ENCODE data around the gene BBS2. TPM values are rescaled to one million over a fixed set of nuclear protein-coding genes. Genes with fewer than 3 reads are reported as not detected.
A peak's percentile ranks its signal among the peaks of the same experiment; 100 is the strongest.

The BBS2 gene
- total and polyA plus RNA-seq, 2 of the 13 experiments (the other 11 are each of a cell fraction or from before 2014, with no cell fraction given): 59.7 to 68.3 TPM

DNA sequence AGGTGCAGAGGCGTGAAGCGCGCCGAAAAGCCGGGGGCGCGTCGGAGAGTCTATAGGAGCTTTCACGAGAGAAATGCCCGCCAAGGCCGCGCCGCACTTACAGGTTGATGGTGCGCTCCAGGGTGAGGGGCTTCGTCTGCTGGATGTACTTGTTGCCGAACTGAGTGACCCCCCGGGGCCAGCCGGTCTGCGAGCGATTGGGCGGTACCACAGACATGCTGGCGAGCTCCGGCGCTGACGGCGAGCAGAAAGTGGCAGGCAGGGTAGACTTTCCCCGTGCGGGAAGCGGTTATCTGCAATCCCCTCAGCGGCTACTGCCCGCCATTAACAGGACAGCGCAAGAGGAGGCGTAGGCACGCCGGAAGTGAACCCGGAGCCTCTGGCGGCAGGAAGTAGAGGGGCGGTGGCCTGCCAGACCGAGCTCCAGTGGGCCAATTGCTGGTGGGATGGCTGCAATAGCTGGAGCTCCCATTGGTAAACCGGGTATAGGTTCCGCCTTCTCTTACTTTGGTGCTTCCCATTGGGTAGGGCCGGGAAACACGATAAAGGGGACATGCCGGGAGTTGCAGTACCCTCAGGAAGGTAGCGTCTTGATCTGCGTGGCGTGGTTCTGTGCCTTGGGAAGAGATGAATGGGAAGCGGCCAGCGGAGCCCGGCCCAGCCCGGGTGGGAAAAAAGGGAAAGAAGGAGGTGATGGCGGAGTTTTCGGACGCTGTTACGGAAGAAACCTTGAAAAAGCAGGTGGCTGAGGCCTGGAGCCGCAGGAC lies 68.7 kb downstream of the BBS2 start, which contains the start of the genes NUDT21 and OGFOD1 (continued):
- TF ChIP-seq ZFY (CRISPR knock-in tag; IDR thresholded peaks at IDR 0.05) (peak; percentile 92), GABPB1 (CRISPR knock-in tag; IDR thresholded peaks at IDR 0.05) (peak; percentile 99), ZNF652 (CRISPR knock-in tag; IDR thresholded peaks at IDR 0.05; ENCODE audit: borderline replicate concordance, low read depth) (no peak), NCOA1 (CRISPR knock-in tag; IDR thresholded peaks at IDR 0.05) (peak; percentile 70; the same call in 1 of the 2 replicates), CC2D1A (CRISPR knock-in tag; IDR thresholded peaks at IDR 0.05) (no peak), HOXA5 (CRISPR knock-in tag; IDR thresholded peaks at IDR 0.05) (peak; percentile 67), ZNF563 (CRISPR knock-in tag; IDR thresholded peaks at IDR 0.05) (peak; percentile 81; the same call in 1 of the 2 replicates), ZNF124 (CRISPR knock-in tag; IDR thresholded peaks at IDR 0.05) (no peak), PPARG (CRISPR knock-in tag; conservative IDR thresholded peaks at IDR 0.05) (no peak; the same call in 1 of the 2 replicates), HNRNPK (IDR thresholded peaks at IDR 0.05; ENCODE audit: low read depth, low read length, poor library complexity, severe bottlenecking) (no peak), ATF1 (CRISPR knock-in tag; IDR thresholded peaks at IDR 0.05) (peak; percentile 87), ZNF549 (CRISPR knock-in tag; IDR thresholded peaks at IDR 0.05) (no peak), ZNF724P (CRISPR knock-in tag; IDR thresholded peaks at IDR 0.05; ENCODE audit: borderline replicate concordance) (no peak), ISL2 (CRISPR knock-in tag; IDR thresholded peaks at IDR 0.05) (no peak; the same call in 1 of the 2 replicates), PTBP1 (IDR thresholded peaks at IDR 0.05; ENCODE audit: low read depth, low read length, poor library complexity, severe bottlenecking) (no peak), ZNF816 (CRISPR knock-in tag; IDR thresholded peaks at IDR 0.05; ENCODE audit: borderline replicate concordance) (peak; percentile 100), HOXA3 (CRISPR knock-in tag; IDR thresholded peaks at IDR 0.05) (peak; percentile 89), MYNN (CRISPR knock-in tag; IDR thresholded peaks at IDR 0.05; ENCODE audit: low read depth) (no peak), EHMT2 (IDR thresholded peaks at IDR 0.05; ENCODE audit: borderline replicate concordance, low read depth, low read length) (peak; percentile 30; the same call in 1 of the 2 replicates)
- TF ChIP-seq, protein P1, sequence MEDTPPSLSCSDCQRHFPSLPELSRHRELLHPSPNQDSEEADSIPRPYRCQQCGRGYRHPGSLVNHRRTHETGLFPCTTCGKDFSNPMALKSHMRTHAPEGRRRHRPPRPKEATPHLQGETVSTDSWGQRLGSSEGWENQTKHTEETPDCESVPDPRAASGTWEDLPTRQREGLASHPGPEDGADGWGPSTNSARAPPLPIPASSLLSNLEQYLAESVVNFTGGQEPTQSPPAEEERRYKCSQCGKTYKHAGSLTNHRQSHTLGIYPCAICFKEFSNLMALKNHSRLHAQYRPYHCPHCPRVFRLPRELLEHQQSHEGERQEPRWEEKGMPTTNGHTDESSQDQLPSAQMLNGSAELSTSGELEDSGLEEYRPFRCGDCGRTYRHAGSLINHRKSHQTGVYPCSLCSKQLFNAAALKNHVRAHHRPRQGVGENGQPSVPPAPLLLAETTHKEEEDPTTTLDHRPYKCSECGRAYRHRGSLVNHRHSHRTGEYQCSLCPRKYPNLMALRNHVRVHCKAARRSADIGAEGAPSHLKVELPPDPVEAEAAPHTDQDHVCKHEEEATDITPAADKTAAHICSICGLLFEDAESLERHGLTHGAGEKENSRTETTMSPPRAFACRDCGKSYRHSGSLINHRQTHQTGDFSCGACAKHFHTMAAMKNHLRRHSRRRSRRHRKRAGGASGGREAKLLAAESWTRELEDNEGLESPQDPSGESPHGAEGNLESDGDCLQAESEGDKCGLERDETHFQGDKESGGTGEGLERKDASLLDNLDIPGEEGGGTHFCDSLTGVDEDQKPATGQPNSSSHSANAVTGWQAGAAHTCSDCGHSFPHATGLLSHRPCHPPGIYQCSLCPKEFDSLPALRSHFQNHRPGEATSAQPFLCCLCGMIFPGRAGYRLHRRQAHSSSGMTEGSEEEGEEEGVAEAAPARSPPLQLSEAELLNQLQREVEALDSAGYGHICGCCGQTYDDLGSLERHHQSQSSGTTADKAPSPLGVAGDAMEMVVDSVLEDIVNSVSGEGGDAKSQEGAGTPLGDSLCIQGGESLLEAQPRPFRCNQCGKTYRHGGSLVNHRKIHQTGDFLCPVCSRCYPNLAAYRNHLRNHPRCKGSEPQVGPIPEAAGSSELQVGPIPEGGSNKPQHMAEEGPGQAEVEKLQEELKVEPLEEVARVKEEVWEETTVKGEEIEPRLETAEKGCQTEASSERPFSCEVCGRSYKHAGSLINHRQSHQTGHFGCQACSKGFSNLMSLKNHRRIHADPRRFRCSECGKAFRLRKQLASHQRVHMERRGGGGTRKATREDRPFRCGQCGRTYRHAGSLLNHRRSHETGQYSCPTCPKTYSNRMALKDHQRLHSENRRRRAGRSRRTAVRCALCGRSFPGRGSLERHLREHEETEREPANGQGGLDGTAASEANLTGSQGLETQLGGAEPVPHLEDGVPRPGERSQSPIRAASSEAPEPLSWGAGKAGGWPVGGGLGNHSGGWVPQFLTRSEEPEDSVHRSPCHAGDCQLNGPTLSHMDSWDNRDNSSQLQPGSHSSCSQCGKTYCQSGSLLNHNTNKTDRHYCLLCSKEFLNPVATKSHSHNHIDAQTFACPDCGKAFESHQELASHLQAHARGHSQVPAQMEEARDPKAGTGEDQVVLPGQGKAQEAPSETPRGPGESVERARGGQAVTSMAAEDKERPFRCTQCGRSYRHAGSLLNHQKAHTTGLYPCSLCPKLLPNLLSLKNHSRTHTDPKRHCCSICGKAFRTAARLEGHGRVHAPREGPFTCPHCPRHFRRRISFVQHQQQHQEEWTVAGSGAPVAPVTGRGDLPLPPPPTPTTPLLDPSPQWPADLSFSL (CRISPR knock-in tag; IDR thresholded peaks at IDR 0.05): no peak
- TF ChIP-seq, protein P2, sequence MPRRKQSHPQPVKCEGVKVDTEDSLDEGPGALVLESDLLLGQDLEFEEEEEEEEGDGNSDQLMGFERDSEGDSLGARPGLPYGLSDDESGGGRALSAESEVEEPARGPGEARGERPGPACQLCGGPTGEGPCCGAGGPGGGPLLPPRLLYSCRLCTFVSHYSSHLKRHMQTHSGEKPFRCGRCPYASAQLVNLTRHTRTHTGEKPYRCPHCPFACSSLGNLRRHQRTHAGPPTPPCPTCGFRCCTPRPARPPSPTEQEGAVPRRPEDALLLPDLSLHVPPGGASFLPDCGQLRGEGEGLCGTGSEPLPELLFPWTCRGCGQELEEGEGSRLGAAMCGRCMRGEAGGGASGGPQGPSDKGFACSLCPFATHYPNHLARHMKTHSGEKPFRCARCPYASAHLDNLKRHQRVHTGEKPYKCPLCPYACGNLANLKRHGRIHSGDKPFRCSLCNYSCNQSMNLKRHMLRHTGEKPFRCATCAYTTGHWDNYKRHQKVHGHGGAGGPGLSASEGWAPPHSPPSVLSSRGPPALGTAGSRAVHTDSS (CRISPR knock-in tag; conservative IDR thresholded peaks at IDR 0.05): 0 out of 2 replicates have a peak, but pooled peaks have one; percentile 40
- TF ChIP-seq, protein P3, sequence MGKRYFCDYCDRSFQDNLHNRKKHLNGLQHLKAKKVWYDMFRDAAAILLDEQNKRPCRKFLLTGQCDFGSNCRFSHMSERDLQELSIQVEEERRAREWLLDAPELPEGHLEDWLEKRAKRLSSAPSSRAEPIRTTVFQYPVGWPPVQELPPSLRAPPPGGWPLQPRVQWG (CRISPR knock-in tag; IDR thresholded peaks at IDR 0.05; ENCODE audit: borderline replicate concordance, low read depth): no peak

Measured in HepG2 (cell line).